HCT116 (cell line): Measurements from ENCODE around the gene RDH8. TPM values are rescaled to one million over a fixed set of nuclear protein-coding genes. Genes with fewer than 3 reads are reported as not detected.

Source experiments
- ATAC-seq: fragments of 200-7000 bp; cut with Tn5 transposase; 2 replicates; pipeline ENCODE4 v1.9.1; 2020; ENCODE audit warnings: mild to moderate bottlenecking, moderate library complexity
- BruUV-seq: library from RNA; stranded (reverse); fragments of 400-500 nt; replicated peaks from 2 replicates; lab custom pipeline; 2021; lab: Mats Ljungman, UMichigan
- CTCF ChIA-PET: fragments of 300-600 bp; sonication (Branson Sonifier 250); formaldehyde crosslinking; loops from one replicate; lab custom pipeline; 2021; ENCODE audit warnings: antibody characterized with exemption; lab: Charles Lee
- POLR2A ChIA-PET: fragments of 300-600, 350-600 bp; sonication (Branson Sonifier 250); formaldehyde crosslinking; loops from one replicate; lab custom pipeline; 2021; ENCODE audit warnings: antibody characterized with exemption; lab: Charles Lee
- RAD21 ChIA-PET, 2 experiments: fragments of 300-600 bp; sonication (Branson Sonifier 250); formaldehyde crosslinking; loops; one replicate each; lab custom pipeline; 2023; ENCODE audit warnings: low total read pairs in 2 of 2; ENCODE audit not compliant: uncharacterized antibody in 2 of 2, unreplicated experiment in 2 of 2, low non-redundant PET in 1 of 2; lab: Charles Lee
- DNase-seq: peaks from one replicate; pipeline ENCODE4 v3.0.0-alpha.2; 2010; ENCODE audit warnings: low read depth, low spot score
- H2AFZ ChIP-seq: fragments of 200-600 bp; shearing (Covaris generic), sonication (generic); 2 replicates; pipeline ENCODE4 v1.6.1; 2017; ENCODE audit warnings: low read depth, mixed run types, mixed read lengths, antibody characterized with exemption, low read length; ENCODE audit not compliant: poor library complexity, severe bottlenecking
- H3K27ac ChIP-seq: 2 replicates; pipeline ENCODE4 v1.5.1; 2012; ENCODE audit warnings: low read depth, low read length
- H3K27me3 ChIP-seq: fragments of 200-600 bp; sonication (generic); 2 replicates; pipeline ENCODE4 v1.6.1; 2016; ENCODE audit warnings: mixed run types, low read length, mixed read lengths; ENCODE audit not compliant: insufficient read depth
- H3K36me3 ChIP-seq, 2 experiments: fragments of 200-500 bp in 1 of 2; fragments of 200-600 bp in 1 of 2; sonication (Bioruptor generic) in 1 of 2; sonication (generic) in 1 of 2; 2 replicates each; pipeline versions ENCODE4 v1.5.1 to v1.6.1; 2014 to 2016; ENCODE audit warnings: low read length in 2 of 2, inconsistent platforms in 1 of 2, mixed read lengths in 1 of 2, mixed run types in 1 of 2; ENCODE audit not compliant: insufficient read depth in 2 of 2, control insufficient read depth in 1 of 2
- H3K4me1 ChIP-seq, 2 experiments: fragments of 200-600 bp in 1 of 2; sonication (generic) in 1 of 2; 2 replicates each; pipeline versions ENCODE4 v1.5.1 to v1.6.1; 2012 to 2017; ENCODE audit warnings: low read length in 2 of 2, inconsistent platforms in 1 of 2, mild to moderate bottlenecking in 1 of 2, mixed read lengths in 1 of 2, mixed run types in 1 of 2, moderate library complexity in 1 of 2; ENCODE audit not compliant: insufficient read depth in 2 of 2, control insufficient read depth in 1 of 2
- H3K4me2 ChIP-seq: fragments of 200-600 bp; sonication (generic); 2 replicates; pipeline ENCODE4 v1.6.1; 2017; ENCODE audit warnings: mixed run types, low read length, mixed read lengths
- H3K4me3 ChIP-seq, 2 experiments: fragments of 200-600 bp in 1 of 2; sonication (generic) in 1 of 2; replicated peaks in 1 of 2; 2 replicates each; pipeline ENCODE4 v1.5.1; 2011 to 2016; ENCODE audit warnings: low read length in 2 of 2, control low read depth in 1 of 2, low read depth in 1 of 2, mild to moderate bottlenecking in 1 of 2, mixed read lengths in 1 of 2, mixed run types in 1 of 2
- H3K79me2 ChIP-seq: fragments of 200-600 bp; sonication (generic); 2 replicates; pipeline ENCODE4 v1.6.1; 2017; ENCODE audit warnings: mild to moderate bottlenecking, mixed run types, low read length, moderate library complexity, mixed read lengths; ENCODE audit not compliant: insufficient read depth
- H3K9ac ChIP-seq: fragments of 200-600 bp; sonication (generic); 2 replicates; pipeline ENCODE4 v1.6.1; 2016; ENCODE audit warnings: low read length, mixed read lengths
- H3K9me2 ChIP-seq: fragments of 200-600 bp; sonication (generic), shearing (Covaris generic); 2 replicates; pipeline ENCODE4 v1.6.1; 2017; ENCODE audit warnings: mixed run types, mild to moderate bottlenecking, moderate library complexity; ENCODE audit not compliant: insufficient read depth
- H3K9me3 ChIP-seq, 2 experiments: fragments of 200-500 bp in 1 of 2; fragments of 200-600 bp in 1 of 2; sonication (Bioruptor generic) in 1 of 2; sonication (generic) in 1 of 2; 2 replicates each; pipeline ENCODE4 v1.6.1; 2014 to 2017; ENCODE audit warnings: low read length in 2 of 2, mixed read lengths in 2 of 2, inconsistent platforms in 1 of 2, low read depth in 1 of 2, mild to moderate bottlenecking in 1 of 2, mixed run types in 1 of 2, moderate library complexity in 1 of 2; ENCODE audit not compliant: control insufficient read depth in 1 of 2, insufficient read depth in 1 of 2
- H4K20me1 ChIP-seq: fragments of 200-600 bp; sonication (generic), shearing (Covaris generic); 2 replicates; pipeline ENCODE4 v1.6.1; 2017; ENCODE audit warnings: mixed run types, mild to moderate bottlenecking, moderate library complexity; ENCODE audit not compliant: insufficient read depth
- CBX3 ChIP-seq: IDR thresholded peaks from 2 replicates; pipeline ENCODE4 v1.6.1; 2012; ENCODE audit warnings: low read depth
- CEBPB ChIP-seq: IDR thresholded peaks from 2 replicates; pipeline ENCODE4 v1.6.1; 2012; ENCODE audit warnings: low read depth
- EGR1 ChIP-seq: IDR thresholded peaks from 2 replicates; pipeline ENCODE4 v1.6.1; 2012; ENCODE audit warnings: low read depth
- ELF1 ChIP-seq: IDR thresholded peaks from 2 replicates; pipeline ENCODE4 v1.6.1; 2012; ENCODE audit warnings: low read depth, borderline replicate concordance
- EZH2 ChIP-seq: fragments of 200-600 bp; sonication (generic); IDR thresholded peaks from 2 replicates; pipeline ENCODE4 v1.6.1; 2017; ENCODE audit warnings: antibody characterized with exemption, mixed run types
- EZH2phosphoT487 ChIP-seq: fragments of 200-600 bp; IDR thresholded peaks from 2 replicates; pipeline ENCODE4 v1.6.1; 2018; ENCODE audit warnings: antibody characterized with exemption, borderline replicate concordance
- FOSL1 ChIP-seq: IDR thresholded peaks from 2 replicates; pipeline ENCODE4 v1.6.1; 2012; ENCODE audit warnings: low read depth
- JUND ChIP-seq: IDR thresholded peaks from 2 replicates; pipeline ENCODE4 v1.6.1; 2012
- POLR2A ChIP-seq: IDR thresholded peaks from 2 replicates; pipeline ENCODE4 v1.7.0; 2011; ENCODE audit warnings: borderline replicate concordance; ENCODE audit not compliant: insufficient read depth, insufficient read length; ENCODE audit errors: extremely low read depth
- POLR2AphosphoS5 ChIP-seq: IDR thresholded peaks from 2 replicates; pipeline ENCODE4 v1.6.1; 2011; ENCODE audit warnings: mild to moderate bottlenecking, low read depth, low read length, moderate library complexity
- SP1 ChIP-seq: IDR thresholded peaks from 2 replicates; pipeline ENCODE4 v1.6.1; 2012; ENCODE audit warnings: low read depth
- SRF ChIP-seq: IDR thresholded peaks from 2 replicates; pipeline ENCODE4 v1.6.1; 2012; ENCODE audit warnings: low read depth
- TCF7L2 ChIP-seq: IDR thresholded peaks from 2 replicates; pipeline ENCODE4 v1.7.0; 2011; ENCODE audit warnings: borderline replicate concordance, inconsistent platforms; ENCODE audit not compliant: insufficient read depth, insufficient read length; ENCODE audit errors: extremely low read depth
- ZFX ChIP-seq: fragments of 450-650 bp; IDR thresholded peaks from 2 replicates; pipeline ENCODE4 v1.6.1; 2017
- ZNF274 ChIP-seq: fragments of 200-500 bp; sonication (Bioruptor generic); IDR thresholded peaks from 2 replicates; pipeline ENCODE4 v1.6.1; 2014; ENCODE audit warnings: mild to moderate bottlenecking, low read depth, low read length, inconsistent platforms
- intact Hi-C: fragments of 100-400 bp; cut with micrococcal nuclease; formaldehyde crosslinking; loops from 2 replicates; pipeline ENCODE4 v1.10.0; 2022
- total RNA-seq: library from RNA; stranded (reverse); gene quantifications from one replicate; pipeline ENCODE4 v1.2.1, GENCODE V29; 2021; ENCODE audit not compliant: unreplicated experiment
- TF ChIP-seq, protein P1 (sequence below): IDR thresholded peaks from 2 replicates; pipeline ENCODE4 v1.6.1; 2012
- TF ChIP-seq, protein P2 (sequence below), 3 experiments: fragments of 200-600 bp in 1 of 3; sonication (generic) in 1 of 3; IDR thresholded peaks in 2 of 3; conservative IDR thresholded peaks in 1 of 3; 2 replicates each; pipeline ENCODE4 v1.5.1; 2012 to 2017; ENCODE audit warnings: low read depth in 2 of 3, low read length in 2 of 3, antibody characterized with exemption in 1 of 3, borderline replicate concordance in 1 of 3, control low read depth in 1 of 3, mild to moderate bottlenecking in 1 of 3, mixed read lengths in 1 of 3, mixed run types in 1 of 3, moderate library complexity in 1 of 3; ENCODE audit not compliant: insufficient read depth in 1 of 3
- TF ChIP-seq, protein P3 (sequence below): IDR thresholded peaks from 2 replicates; pipeline ENCODE4 v1.6.1; 2012
- TF ChIP-seq, protein P4 (sequence below): IDR thresholded peaks from 2 replicates; pipeline ENCODE4 v1.6.1; 2012; ENCODE audit warnings: low read depth
- TF ChIP-seq, protein P5 (sequence below): IDR thresholded peaks from 2 replicates; pipeline ENCODE4 v1.6.1; 2011; ENCODE audit warnings: mild to moderate bottlenecking, low read length, moderate library complexity; ENCODE audit not compliant: insufficient replicate concordance; ENCODE audit errors: extremely low read depth

Gene RDH8
- total RNA-seq, 1 experiment from 2014 or later, result not detected

DNA sequence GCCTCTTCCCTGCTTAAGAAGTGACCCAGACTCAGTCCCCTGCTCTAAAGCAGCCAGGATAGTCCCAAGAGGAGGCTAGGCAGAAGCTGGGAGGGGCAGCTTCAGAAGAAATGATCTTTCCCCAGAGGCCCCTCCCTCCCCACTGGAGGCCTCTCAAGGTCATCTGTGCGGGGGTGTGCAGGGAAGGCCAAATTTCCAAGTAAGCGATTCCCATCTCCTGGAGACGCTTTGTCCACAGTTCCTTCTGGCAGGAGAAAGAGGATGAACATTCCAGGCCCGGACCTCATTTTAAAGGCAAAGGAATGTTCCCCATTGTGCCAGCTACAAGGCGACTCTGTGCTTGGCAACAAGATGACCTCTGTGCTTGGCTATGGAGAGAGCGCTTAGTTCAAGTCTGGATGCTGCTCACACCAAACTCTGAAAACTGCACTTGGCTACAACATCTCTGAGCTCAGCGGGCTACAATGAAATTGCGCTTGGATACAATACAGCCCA lies 26.4 kb upstream of the RDH8 start:
- TF ChIP-seq POLR2A (no peak), CBX3 (no peak), CEBPB (no peak), EZH2 (no peak), SP1 (no peak), SRF (no peak), ZNF274 (no peak), POLR2AphosphoS5 (no peak), EZH2phosphoT487 (no peak), ELF1 (no peak), ZFX (no peak), TCF7L2 (no peak), JUND (no peak), FOSL1 (no peak), EGR1 (no peak)
- TF ChIP-seq, protein P1, sequence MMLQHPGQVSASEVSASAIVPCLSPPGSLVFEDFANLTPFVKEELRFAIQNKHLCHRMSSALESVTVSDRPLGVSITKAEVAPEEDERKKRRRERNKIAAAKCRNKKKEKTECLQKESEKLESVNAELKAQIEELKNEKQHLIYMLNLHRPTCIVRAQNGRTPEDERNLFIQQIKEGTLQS, result no peak
- TF ChIP-seq, protein P2, sequence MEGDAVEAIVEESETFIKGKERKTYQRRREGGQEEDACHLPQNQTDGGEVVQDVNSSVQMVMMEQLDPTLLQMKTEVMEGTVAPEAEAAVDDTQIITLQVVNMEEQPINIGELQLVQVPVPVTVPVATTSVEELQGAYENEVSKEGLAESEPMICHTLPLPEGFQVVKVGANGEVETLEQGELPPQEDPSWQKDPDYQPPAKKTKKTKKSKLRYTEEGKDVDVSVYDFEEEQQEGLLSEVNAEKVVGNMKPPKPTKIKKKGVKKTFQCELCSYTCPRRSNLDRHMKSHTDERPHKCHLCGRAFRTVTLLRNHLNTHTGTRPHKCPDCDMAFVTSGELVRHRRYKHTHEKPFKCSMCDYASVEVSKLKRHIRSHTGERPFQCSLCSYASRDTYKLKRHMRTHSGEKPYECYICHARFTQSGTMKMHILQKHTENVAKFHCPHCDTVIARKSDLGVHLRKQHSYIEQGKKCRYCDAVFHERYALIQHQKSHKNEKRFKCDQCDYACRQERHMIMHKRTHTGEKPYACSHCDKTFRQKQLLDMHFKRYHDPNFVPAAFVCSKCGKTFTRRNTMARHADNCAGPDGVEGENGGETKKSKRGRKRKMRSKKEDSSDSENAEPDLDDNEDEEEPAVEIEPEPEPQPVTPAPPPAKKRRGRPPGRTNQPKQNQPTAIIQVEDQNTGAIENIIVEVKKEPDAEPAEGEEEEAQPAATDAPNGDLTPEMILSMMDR (IDR thresholded peaks at IDR 0.05 in 2 of 3, conservative IDR thresholded peaks at IDR 0.05 in 1 of 3; ENCODE audit: borderline replicate concordance in 1 of 3, insufficient read depth in 1 of 3, low read depth in 2 of 3, low read length in 2 of 3), result no peak
- TF ChIP-seq, protein P3, sequence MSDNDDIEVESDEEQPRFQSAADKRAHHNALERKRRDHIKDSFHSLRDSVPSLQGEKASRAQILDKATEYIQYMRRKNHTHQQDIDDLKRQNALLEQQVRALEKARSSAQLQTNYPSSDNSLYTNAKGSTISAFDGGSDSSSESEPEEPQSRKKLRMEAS, result no peak
- TF ChIP-seq, protein P4, sequence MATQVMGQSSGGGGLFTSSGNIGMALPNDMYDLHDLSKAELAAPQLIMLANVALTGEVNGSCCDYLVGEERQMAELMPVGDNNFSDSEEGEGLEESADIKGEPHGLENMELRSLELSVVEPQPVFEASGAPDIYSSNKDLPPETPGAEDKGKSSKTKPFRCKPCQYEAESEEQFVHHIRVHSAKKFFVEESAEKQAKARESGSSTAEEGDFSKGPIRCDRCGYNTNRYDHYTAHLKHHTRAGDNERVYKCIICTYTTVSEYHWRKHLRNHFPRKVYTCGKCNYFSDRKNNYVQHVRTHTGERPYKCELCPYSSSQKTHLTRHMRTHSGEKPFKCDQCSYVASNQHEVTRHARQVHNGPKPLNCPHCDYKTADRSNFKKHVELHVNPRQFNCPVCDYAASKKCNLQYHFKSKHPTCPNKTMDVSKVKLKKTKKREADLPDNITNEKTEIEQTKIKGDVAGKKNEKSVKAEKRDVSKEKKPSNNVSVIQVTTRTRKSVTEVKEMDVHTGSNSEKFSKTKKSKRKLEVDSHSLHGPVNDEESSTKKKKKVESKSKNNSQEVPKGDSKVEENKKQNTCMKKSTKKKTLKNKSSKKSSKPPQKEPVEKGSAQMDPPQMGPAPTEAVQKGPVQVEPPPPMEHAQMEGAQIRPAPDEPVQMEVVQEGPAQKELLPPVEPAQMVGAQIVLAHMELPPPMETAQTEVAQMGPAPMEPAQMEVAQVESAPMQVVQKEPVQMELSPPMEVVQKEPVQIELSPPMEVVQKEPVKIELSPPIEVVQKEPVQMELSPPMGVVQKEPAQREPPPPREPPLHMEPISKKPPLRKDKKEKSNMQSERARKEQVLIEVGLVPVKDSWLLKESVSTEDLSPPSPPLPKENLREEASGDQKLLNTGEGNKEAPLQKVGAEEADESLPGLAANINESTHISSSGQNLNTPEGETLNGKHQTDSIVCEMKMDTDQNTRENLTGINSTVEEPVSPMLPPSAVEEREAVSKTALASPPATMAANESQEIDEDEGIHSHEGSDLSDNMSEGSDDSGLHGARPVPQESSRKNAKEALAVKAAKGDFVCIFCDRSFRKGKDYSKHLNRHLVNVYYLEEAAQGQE, result no peak
- TF ChIP-seq, protein P5, sequence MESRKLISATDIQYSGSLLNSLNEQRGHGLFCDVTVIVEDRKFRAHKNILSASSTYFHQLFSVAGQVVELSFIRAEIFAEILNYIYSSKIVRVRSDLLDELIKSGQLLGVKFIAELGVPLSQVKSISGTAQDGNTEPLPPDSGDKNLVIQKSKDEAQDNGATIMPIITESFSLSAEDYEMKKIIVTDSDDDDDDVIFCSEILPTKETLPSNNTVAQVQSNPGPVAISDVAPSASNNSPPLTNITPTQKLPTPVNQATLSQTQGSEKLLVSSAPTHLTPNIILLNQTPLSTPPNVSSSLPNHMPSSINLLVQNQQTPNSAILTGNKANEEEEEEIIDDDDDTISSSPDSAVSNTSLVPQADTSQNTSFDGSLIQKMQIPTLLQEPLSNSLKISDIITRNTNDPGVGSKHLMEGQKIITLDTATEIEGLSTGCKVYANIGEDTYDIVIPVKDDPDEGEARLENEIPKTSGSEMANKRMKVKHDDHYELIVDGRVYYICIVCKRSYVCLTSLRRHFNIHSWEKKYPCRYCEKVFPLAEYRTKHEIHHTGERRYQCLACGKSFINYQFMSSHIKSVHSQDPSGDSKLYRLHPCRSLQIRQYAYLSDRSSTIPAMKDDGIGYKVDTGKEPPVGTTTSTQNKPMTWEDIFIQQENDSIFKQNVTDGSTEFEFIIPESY, result no peak
- Histone ChIP-seq H3K79me2 (no peaks in the 10 kb centered on the region), H3K36me3 (no peaks in the 10 kb centered on the region), H3K9me3 (no peaks in the 10 kb centered on the region), H2AFZ (no peak overlapping the region), H3K4me3 (no peak overlapping the region), H3K9me2 (no peaks in the 10 kb centered on the region), H3K27ac (no peak overlapping the region), H3K4me2 (no peak overlapping the region), H4K20me1 (no peaks in the 10 kb centered on the region), H3K27me3 (no peaks in the 10 kb centered on the region), H3K4me1 (peaks cover 0 to 4% of the 10 kb centered on the region in 2 experiments; a peak in 1 of 4 replicates), H3K9ac (no peak overlapping the region)
- ChIA-PET POLR2A (interaction anchor here (0.6 kb wide), 1 partner anchor 51 kb away, joined by 3 read pairs; the partner anchor contains the start of gene OLFM2), CTCF (interaction anchor here (1.5 to 1.7 kb wide), 2 partner anchors 14 to 56 kb away, joined by 3 to 7 read pairs; no protein-coding TSS in a partner anchor), RAD21 (interaction anchor here in 1 of 2 experiments (0.6 kb wide), 1 partner anchor 252 kb away, joined by 3 read pairs; no protein-coding TSS in a partner anchor)
- ATAC-seq, result no peak
- no TSS peak for BruUV-seq
- no peak for DNase-seq
- intact Hi-C loops, result no loop called here
